NCI-H2196 (cell line): ENCODE measurements around the gene ECE1.
"Not testable (repeated sequence)": the region's sequence is repeated elsewhere in the genome, so short reads cannot be mapped to it uniquely, and the experiment has no call there.

Experiments used
- DNase-seq: peaks from one replicate; lab custom pipeline; 2025; ENCODE audit not compliant: unreplicated experiment; lab: John Stamatoyannopoulos, UW

Gene ECE1

GRCh38 chr1:21188235-21188634, 102.0 kb downstream of the ECE1 start:
- DNase-seq, result peak; percentile 56

GRCh38 chr1:21185221-21185731, 105.0 kb downstream of the ECE1 start:
- no peak for DNase-seq

- no peak for DNase-seq
Measured at GRCh38 chr1:21184276-21184675, 106.0 kb downstream of the ECE1 start.

DNA sequence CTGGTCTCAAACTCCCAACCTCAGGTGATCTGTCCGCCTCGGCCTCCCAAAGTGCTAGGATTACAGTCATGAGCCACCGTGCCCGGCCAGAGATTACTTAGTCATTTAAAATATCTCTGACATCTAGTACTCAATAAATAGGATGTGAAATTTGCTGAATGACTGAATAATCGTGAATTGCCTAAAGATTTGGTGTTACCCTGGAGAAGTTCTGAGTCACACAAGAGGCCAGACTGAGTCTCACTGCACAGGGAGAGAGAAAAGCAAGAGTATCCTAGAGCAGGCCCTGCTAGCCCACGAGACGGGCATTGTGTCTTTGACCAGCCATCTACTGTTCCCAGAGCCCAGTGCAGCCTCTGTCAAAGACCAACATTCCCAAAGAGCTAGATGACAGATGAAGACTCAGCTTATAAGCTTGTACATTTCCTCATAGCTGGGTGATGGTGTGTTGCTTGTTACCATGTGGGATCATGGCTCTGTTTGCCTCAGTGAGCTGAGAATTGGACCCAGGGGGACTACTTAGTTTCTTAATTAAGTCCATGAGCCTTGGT, 108.0 kb downstream of the ECE1 start:
- no peak for DNase-seq

GRCh38 chr1:21178271-21178670, 112.0 kb downstream of the ECE1 start:
- not testable (repeated sequence) for DNase-seq

GRCh38 chr1:21176586-21177555, 113.4 kb downstream of the ECE1 start, which contains the start of gene EIF4G3:
EIF4G3 (minus strand) TSS chr1:21176897; CDS start chr1:21002742, 174,155 bp downstream.
- DNase-seq, result peak; percentile 99

DNA sequence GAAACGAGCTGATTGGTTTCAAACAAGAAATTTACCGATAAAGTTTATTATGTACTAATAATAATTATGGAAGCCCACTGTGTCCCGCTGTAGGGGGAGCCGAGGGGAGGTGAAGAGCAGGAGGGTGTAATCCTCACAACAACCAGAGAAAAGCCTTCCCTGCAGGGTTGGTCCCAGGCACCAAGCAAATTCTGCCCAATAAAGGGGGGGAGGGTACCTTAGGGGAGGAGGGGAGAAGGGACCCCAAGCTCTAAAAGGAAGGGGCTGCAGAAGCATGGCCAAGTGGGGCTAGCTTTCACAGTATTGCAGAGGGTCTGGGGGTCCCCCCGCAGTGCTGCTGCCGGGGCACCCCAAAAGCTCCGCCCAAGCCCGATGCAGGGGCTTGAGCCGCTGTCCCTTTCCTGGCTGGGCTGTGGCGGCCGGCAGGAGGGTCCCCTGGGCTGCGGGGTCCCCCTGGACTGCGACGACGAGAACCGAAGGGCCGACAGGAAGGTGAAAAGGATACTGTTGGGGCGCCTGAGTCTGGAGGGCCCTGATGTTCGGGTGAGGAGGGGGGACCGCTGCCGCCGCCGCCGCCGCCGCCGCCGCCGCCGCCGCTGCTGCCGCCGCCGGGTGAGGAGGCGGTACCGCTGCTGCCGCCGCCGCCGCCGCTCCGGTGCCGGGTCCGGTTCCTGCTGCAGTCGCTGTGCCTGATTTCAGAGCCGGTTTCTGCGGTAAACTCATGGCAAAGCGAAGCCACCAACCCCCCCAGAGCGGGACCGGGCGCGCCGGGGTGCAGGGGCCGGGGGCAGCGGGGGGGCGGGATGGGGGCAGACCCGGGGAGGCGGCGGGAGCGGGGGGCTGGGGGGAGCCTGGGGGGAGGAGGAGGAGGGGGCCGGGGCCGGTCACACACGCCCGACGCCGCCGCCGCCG, 114.3 kb downstream of the ECE1 start:
- no peak for DNase-seq

DNA sequence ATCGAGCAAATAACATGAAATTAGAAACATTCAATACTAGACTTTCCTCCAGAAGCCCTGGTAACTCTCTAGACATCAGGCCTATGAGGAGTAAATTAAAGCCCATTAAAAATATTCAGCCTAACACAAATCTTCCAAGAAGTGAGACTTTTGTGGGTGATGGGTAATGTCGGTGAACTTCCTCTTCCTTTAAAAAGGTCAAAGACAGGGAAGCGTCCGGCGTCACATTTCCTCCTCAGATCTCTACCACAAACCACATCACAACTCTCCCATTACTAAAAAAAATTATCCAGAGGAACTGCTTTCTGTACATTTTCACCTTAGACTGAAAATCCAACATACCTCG, 115.0 kb downstream of the ECE1 start:
- DNase-seq, result no peak

- no peak for DNase-seq
Measured at GRCh38 chr1:21174654-21175323, 115.5 kb downstream of the ECE1 start.

DNA sequence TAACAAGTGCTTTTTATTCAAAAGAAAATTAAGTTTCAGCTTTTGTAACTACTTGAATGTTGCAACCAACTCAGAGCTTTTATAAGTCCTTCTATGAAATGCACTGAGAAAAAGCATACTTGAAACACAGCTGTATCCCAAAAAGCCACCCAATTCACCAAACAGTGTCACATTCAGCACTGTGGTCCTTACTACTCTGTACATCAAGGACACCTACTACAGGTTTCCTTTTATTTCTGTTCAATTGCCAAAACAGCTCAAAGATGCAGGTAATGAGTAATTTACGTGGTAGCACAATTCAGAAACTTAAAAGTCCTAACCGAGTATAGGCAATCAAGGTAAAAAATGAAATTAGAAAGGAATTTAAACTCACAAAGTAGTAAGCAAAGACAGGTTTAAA, 116.0 kb downstream of the ECE1 start:
- DNase-seq, result no peak

GRCh38 chr1:21173096-21173495, 117.2 kb downstream of the ECE1 start:
- not testable (repeated sequence) for DNase-seq

GRCh38 chr1:21170837-21171236, 119.4 kb downstream of the ECE1 start:
- peak; percentile 22 for DNase-seq

- no peak for DNase-seq
Measured at GRCh38 chr1:21168444-21168843, 121.8 kb downstream of the ECE1 start.
